T-helper 22 cell (primary cell): ENCODE data around the gene ASB16.
A peak's percentile ranks its signal among the peaks of the same experiment; 100 is the strongest.

Source experiments
- DNase-seq: peaks from one replicate; pipeline ENCODE4 v3.0.0-alpha.2; 2020; ENCODE audit warnings: low read depth

The ASB16 gene

GRCh38 chr17:44209786-44210341, 39.4 kb downstream of the ASB16 start:
- DNase-seq = no peak

- DNase-seq = peak; percentile 78
Observed at GRCh38 chr17:44210342-44211192, 40.1 kb downstream of the ASB16 start.

GRCh38 chr17:44211281-44212265, 41.1 kb downstream of the ASB16 start:
- DNase-seq = no peak

DNA sequence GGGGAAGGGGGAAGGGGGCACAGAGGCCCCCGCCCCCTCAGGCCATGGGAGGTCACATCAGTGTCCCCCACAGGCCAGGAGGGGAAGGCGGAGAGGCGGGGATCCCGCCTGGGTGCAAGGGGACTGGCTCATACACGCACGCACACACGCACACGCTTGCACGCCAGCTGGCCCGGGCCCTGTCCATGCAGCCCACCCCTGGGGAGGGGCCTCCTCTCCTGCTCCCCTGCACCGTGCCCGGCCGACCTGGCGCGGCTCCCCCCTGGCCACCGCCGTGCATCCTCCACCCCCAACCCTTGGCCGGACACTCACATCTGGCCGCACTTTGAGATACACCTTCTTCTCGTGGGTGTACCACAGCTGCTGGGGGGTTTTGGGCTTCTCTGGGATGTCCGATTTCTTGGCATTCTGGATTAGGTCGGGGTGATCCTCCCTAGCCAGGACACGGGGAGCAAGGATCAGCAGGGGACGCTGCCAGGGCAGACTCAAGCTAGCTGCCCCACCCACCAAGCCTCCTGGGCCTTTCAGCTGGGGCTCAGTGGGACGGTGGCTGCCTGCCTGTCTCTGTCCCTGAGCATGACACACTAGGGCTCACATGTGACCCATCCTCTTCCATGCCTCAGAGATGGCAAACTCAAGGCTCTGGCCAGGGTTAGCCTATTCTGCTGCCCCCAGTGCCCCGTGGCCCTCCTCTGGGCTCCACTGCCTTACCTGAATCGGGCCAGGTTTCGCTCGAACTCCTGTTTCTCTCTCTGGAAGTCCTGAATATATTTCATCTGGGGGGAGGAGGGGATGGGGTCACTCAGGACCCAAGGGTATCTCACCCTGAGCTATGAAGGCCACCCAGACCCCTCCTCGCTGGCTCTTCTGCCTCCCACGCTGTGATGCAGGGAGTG, 42.3 kb downstream of the ASB16 start:
- no peak for DNase-seq

DNA sequence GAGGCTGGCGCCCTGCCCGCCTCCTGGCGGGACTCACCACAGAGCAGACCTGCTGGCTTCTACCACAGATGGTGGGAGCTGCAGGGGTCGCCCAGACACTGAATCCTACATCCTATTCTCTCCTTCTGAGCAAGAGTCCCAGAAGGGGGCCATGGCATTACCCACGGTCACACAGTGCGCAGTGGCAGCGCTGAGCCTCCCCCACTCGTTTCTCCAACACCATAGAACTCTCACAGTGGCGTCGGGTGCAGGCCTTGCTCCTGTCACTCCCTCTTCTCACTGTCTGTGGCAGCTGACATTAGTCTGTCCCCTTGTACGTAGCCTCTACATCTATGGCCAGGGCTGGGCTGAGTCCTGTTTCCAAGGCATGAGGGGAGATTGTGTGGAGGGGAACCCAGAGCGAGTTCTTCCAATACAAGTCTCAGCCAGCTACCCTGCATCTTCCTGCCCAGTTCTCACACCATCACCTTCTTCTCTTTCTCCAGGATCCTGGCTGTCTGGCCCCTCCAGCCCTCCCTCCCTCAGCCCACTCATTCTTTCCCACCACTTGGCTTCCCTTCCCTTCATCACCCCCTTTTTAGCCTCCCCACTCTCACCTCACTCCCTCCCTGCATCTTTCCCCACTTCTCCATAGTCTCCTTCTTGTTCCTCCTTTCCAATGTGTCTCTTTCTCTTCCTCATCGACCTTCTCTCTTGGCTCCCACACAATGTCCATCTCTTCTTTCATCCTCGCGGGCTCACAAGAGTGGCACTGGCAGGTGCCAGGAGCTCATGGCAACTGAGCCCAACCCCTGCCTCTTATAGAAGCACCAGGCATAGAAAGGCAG, 43.1 kb downstream of the ASB16 start:
- no peak for DNase-seq

DNA sequence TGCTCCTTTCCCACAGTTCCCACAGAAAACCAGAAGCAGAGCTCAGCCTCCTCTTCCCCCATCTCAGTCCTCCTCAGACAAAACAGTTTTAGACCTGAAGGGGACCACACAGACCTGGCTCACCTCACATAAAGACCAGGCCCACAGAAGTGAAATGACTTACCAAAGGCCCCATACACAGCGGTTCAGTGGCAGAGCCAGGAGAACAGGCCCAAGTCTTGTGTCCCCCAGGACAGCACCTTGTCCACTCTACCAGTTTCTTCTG, 43.7 kb downstream of the ASB16 start:
- DNase-seq = no peak

GRCh38 chr17:44214896-44215295, 44.4 kb downstream of the ASB16 start:
- DNase-seq = no peak

- DNase-seq = no peak
Observed at GRCh38 chr17:44216173-44216572, 45.7 kb downstream of the ASB16 start.

GRCh38 chr17:44216694-44217093, 46.2 kb downstream of the ASB16 start:
- no peak for DNase-seq

- DNase-seq = no peak
Observed at GRCh38 chr17:44217738-44218343, 47.3 kb downstream of the ASB16 start.

DNA sequence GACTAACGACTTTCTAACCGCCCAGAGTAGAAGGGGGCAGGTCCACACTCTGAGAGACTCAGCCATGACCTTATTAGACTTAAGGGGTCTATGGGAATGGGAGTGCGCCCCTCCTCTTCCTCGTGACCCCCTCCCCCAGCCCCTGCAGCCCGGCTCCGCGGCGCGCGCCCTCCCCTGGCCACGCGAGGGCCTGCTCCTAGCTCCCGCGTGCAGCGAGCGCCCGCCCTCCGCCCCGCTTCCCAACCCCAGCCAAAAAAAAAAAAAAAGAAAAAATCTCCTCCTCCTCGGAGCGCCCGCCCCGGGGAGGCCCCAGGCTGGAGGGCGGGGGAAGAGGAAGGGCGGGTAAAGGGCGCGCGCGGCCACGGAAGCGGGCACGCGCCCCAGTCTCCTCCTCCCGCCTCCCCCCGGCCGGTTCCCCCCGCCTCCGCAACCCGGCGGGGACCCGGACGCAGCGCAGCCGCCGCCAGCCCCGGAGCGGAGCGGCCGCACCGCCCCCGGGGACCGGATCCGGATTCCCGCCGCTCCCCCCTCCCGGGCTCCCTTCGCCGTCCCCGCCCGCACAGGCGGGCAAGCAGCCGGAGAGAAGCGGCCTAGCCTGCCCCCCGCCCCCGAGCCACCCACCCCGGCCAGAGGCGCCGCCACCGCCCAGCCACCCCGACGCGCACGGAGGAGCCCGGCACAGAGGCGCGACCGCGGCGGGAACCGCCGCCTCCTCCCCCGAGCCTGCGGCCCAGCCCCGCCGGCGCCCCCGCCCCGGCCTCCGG, 48.0 kb downstream of the ASB16 start:
- DNase-seq = peak; percentile 80

DNA sequence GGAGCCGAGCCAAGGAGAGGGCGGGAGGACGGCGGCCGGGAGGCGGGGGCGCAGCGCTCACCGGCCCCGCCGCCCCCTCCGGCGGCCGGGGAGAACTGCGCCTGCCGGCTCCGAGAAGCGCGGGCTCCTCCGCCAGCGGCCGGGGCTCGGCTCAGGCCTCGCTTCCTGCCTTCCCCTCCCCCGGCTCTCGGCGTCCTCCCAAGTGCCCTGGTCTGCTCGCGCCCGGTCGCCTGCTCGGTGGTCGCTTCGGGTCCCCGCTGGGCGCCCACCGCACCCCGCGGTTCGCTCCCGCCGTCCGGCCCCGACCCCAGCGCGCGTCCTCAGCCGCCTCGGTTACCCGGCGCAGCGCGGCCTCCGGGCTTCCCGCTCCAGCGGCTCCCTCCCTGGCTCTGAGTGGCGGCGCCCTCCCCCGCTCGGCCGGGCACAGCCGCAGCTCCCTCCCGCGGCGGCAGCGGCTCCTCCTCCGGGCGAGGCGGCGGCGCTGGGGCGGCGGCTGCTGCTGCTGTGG, 48.7 kb downstream of the ASB16 start:
- DNase-seq = peak; percentile 56

DNA sequence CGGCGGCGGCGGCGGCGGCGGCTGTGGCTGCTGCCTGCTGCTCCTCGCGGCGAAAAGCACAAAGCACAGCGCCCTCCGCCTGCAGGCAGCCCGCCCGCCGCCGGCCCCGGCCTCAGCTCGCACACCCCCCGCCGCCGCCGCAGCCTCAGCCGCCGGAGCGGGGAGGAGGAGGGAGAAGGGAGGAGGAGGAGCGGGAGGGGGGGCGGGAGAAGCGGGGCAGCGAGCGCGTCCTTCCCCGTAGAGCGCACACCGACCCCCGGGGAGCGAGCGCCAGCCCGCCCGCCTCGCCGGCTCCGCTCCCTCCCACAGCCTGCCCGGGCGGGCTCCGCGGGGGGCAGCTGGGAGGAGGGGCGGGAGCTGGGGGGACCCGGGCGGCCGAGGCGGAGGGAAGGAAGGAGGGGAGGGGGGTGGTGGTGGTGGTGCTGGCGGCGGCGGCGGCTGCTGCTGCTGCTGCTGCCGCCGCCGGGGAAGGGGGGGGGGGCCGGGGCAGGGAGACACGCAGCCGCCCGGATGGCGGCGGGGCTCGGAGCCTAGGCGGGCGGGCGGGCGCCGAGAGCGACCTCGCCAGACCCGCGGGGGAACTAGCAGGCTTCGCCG, 49.2 kb downstream of the ASB16 start, which contains the start of gene UBTF:
Gene UBTF, minus strand, starts transcription at position 60 of the 597 bp plus-strand sequence. CDS start 1,446 bp downstream, outside the sequence.
- peak; percentile 66 for DNase-seq

- DNase-seq = peak; percentile 38
Observed at GRCh38 chr17:44220213-44221083, 49.9 kb downstream of the ASB16 start.

- DNase-seq = peak; percentile 57
Observed at GRCh38 chr17:44221084-44221861, 50.8 kb downstream of the ASB16 start.

DNA sequence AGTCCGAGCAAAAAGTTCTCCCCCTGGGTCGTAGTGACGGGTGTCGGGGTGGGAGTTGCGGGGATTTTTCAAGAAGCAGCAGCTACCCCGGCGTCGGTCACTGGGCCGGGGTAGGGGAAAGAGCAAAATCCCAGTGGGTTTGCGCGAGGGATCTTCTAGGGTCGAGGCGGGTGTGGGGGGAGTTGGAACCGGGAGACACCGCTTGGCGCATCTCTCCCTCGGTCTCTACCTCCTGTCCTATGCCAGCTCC, 51.3 kb downstream of the ASB16 start:
- no peak for DNase-seq

DNA sequence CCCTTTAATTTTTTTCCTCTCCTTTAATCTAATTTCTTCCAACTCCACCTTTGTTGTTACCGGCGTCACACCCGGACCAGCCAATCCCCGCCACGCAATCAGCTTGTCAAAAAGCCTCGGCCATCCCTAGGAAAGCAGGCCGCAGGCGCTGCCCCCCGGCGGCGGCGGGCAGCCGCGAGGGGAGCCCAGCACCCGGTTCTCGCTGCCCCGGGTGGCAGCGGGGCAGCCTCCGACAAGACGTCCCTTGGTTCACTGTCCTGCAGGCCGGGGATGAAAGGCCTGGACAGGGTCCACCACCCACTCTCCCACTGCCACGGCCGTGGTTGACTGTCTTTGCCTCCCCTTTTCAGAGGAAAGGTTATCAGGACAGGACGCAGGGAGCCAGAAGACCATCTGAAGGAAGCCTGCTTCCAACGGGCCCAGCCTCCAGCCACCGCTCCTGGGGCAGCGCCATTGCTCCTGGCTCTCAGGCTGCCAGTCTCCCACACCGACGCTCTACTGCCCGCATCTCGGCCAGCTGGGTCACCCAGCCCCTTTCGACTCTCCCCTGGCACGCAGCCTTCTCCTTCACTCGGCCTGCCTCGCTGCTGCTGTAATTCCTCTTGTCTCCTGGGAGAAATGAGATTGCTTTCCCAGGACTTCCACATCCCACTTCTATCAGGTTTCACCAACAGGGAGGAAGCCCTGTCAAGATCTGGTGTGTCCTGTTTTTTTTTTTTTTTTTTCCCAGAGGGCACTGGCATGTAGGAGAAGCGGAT, 51.8 kb downstream of the ASB16 start:
- peak; percentile 41 for DNase-seq
